Spleen (tissue), 11 donors: Measurements from ENCODE around the gene GLDC. TPM values are rescaled to one million over a fixed set of nuclear protein-coding genes. Genes with fewer than 3 reads are reported as not detected.

Source experiments
- DNase-seq: peaks from one replicate; pipeline ENCODE4 v3.0.0-alpha.2; 2020
- H3K27ac ChIP-seq, 8 donors: fragments of 200-600 bp; sonication (generic) in 7 of 8; 1 replicate in 4 of 8; 2 replicates in 4 of 8; pipeline versions ENCODE4 v1.5.0 to v1.8.0; 2016 to 2021; ENCODE audit warnings: inconsistent platforms in 4 of 8, mild to moderate bottlenecking in 4 of 8, moderate library complexity in 1 of 8
- H3K27me3 ChIP-seq, 7 donors: fragments of 200-600 bp; sonication (generic) in 6 of 7; replicated peaks in 1 of 7; 1 replicate in 4 of 7; 2 replicates in 3 of 7; pipeline versions ENCODE4 v1.5.0 to v1.8.0; 2016 to 2021; ENCODE audit warnings: inconsistent platforms in 3 of 7, mild to moderate bottlenecking in 1 of 7
- H3K36me3 ChIP-seq, 6 donors: fragments of 200-600 bp; sonication (generic) in 5 of 6; 1 replicate in 4 of 6; 2 replicates in 2 of 6; pipeline versions ENCODE4 v1.5.0 to v1.8.0; 2016 to 2021; ENCODE audit warnings: inconsistent platforms in 2 of 6
- H3K4me1 ChIP-seq, 6 donors: fragments of 200-600 bp; sonication (generic) in 5 of 6; 1 replicate in 3 of 6; 2 replicates in 3 of 6; pipeline versions ENCODE4 v1.5.0 to v1.8.0; 2016 to 2021; ENCODE audit warnings: inconsistent platforms in 3 of 6
- H3K4me3 ChIP-seq, 8 donors: fragments of 200-600 bp; sonication (generic) in 7 of 8; 1 replicate in 4 of 8; 2 replicates in 4 of 8; pipeline versions ENCODE4 v1.5.0 to v1.8.0; 2016 to 2021; ENCODE audit warnings: inconsistent platforms in 4 of 8, mild to moderate bottlenecking in 4 of 8, moderate library complexity in 2 of 8
- H3K9me3 ChIP-seq, 8 donors: fragments of 200-600 bp; sonication (generic) in 7 of 8; 1 replicate in 4 of 8; 2 replicates in 4 of 8; pipeline versions ENCODE4 v1.5.0 to v1.8.0; 2016 to 2021; ENCODE audit warnings: inconsistent platforms in 4 of 8
- CTCF ChIP-seq, 11 experiments: fragments of 200-600 bp in 7 of 11; fragments of 450-650 bp in 4 of 11; sonication (generic) in 4 of 11; IDR thresholded peaks in 8 of 11; conservative IDR thresholded peaks in 3 of 11; 1 replicate in 7 of 11; 2 replicates in 4 of 11; pipeline versions ENCODE4 v1.4.0 to v1.8.0; 2016 to 2021; ENCODE audit warnings: antibody characterized with exemption in 11 of 11, inconsistent platforms in 4 of 11, mild to moderate bottlenecking in 1 of 11
- POLR2A ChIP-seq, 3 donors: fragments of 450-650 bp; IDR thresholded peaks; one replicate each; pipeline ENCODE4 v1.5.1; 2017; ENCODE audit warnings: antibody characterized with exemption in 3 of 3, mild to moderate bottlenecking in 1 of 3
- POLR2AphosphoS5 ChIP-seq, 3 donors: sonication (generic); formaldehyde crosslinking; IDR thresholded peaks; one replicate each; pipeline ENCODE4 v1.5.1; 2017; ENCODE audit warnings: antibody characterized with exemption in 3 of 3
- WGBS, 5 donors: extraction: QIAGEN DNeasy Blood & Tissue Kit in 3 of 5; methylation state at CpG; one replicate each; pipeline versions ENCODE4 v1.1.5 to v1.1.7; 2013 to 2018; 5-methylcytosine and 5-hydroxymethylcytosine counted together
- intact Hi-C: fragments of 100-400 bp; cut with DNase I; formaldehyde crosslinking; loops from one replicate; pipeline ENCODE4 v1.15.0; 2023; ENCODE audit warnings: low total_unique reads
- polyA plus RNA-seq, 3 donors: library from polyadenylated mRNA; stranded (reverse); fragments of 200-250 nt; gene quantifications; one replicate each; pipeline ENCODE4 v1.2.1, GENCODE V29; 2013
- total RNA-seq, 7 donors: library from RNA; depleted of rRNA in 3 of 7; stranded (reverse); fragments of >200 nt in 3 of 7; fragmentation: NEBNext Ultra II Directional in 4 of 7; extraction: Animal tissue kit (Norgen Biotek cat#: 25700) in 4 of 7; gene quantifications; one replicate each; pipeline versions ENCODE4 v1.1.0 to v1.2.1, GENCODE V29; 2016 to 2021
- donor health status: healthy with polysubstance abuse.
- donor health status: DM: no; HTN: no; CAD: no; lungs with moderate emphysema.
- donor health status: DM: no; HTN: no; CAD: no.
- donor health status: Bipolar disorder and iron deficiency.
- donor health status: healthy.
- donor health status: DM: no; HTN: no; CAD: no.
- donor health status: DM: yes; HTN: yes; CAD: no.

The GLDC gene
- total and polyA plus RNA-seq, 10 donors = 0.17 to 8.7 (median 0.64) TPM

- Histone ChIP-seq H3K9me3 (no peaks in the 10 kb centered on the region), H3K36me3 (no peaks in the 10 kb centered on the region), H3K27me3 (no peaks in the 10 kb centered on the region), H3K4me1 (peaks cover 0 to 3% (median 0%) of the 10 kb centered on the region in 6 donors), H3K27ac (no peak overlapping the region), H3K4me3 (no peak overlapping the region)
- 43 to 59% (median 49%) methylated on average over 2 of the region's 2 CpGs for WGBS, 5 donors
- DNase-seq = no peak
- intact Hi-C loops = no loop called here
- TF ChIP-seq POLR2A (IDR thresholded peaks at IDR 0.05) = no peak
- no peak for TF ChIP-seq CTCF (IDR thresholded peaks at IDR 0.05 in 8 of 11, conservative IDR thresholded peaks at IDR 0.05 in 3 of 11)
- TF ChIP-seq POLR2AphosphoS5 (IDR thresholded peaks at IDR 0.05) = no peak
Measured at GRCh38 chr9:6590334-6590733, 55.2 kb downstream of the GLDC start.

DNA sequence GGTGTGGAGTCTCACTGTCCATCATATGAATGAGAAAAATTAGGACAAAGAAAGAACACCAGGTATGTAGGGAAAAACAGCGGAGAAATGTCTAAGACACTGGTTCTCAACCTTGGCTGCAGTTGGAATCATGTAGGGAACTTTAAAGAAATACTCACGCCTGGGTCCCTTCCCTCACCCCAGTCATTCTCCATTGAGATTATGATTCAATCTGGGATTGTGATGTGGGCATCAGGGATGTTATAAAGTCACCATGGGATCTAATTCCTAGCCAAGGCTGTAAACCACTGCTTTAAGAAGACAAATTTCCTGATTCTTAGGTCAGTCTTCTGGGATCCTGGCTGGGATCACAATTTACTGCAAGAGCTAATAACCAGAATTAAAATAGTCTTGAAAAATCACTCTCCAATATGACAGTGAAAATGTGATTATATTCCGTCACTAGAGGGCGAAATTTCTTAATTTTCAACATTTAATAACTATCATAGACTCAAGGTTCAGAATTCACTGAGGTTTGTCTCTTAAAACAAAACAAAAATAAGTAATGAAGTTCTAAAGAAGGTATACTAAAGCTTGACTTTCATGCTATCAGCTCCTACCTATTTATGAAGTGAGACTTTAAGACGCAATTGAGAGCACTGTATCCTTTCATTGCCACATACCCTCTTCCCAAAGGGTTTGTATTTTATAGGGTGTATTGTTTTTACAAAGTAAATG lies 60.5 kb downstream of the GLDC start:
- no peak for TF ChIP-seq POLR2AphosphoS5 (IDR thresholded peaks at IDR 0.05)
- peak in 9 of 11 experiments; percentile 20 to 60 (median 50) for TF ChIP-seq CTCF (IDR thresholded peaks at IDR 0.05 in 8 of 11, conservative IDR thresholded peaks at IDR 0.05 in 3 of 11)
- WGBS, 5 donors = 52 to 58% (median 57%) methylated on average over 5 of the region's 5 CpGs
- H3K36me3 ChIP-seq = no peaks in the 10 kb centered on the region
- no peaks in the 10 kb centered on the region for H3K27me3 ChIP-seq
- intact Hi-C loops = loop anchor here (10.0 kb wide), 1 partner anchor 80 kb away; no protein-coding TSS in a partner anchor
- DNase-seq = no peak
- peaks cover 0 to 28% (median 4%) of the 10 kb centered on the region in 6 donors for H3K4me1 ChIP-seq
- H3K9me3 ChIP-seq = no peaks in the 10 kb centered on the region
- H3K4me3 ChIP-seq = no peak overlapping the region
- H3K27ac ChIP-seq = no peak overlapping the region

GRCh38 chr9:6581253-6581652 lies 64.3 kb downstream of the GLDC start:
- H3K4me3 ChIP-seq = no peak overlapping the region
- H3K27me3 ChIP-seq = no peaks in the 10 kb centered on the region
- 64 to 69% (median 66%) methylated on average over 3 of the region's 3 CpGs for WGBS, 5 donors
- no peak for DNase-seq
- no peaks in the 10 kb centered on the region for H3K9me3 ChIP-seq
- no peak overlapping the region for H3K27ac ChIP-seq
- peaks cover 0 to 36% (median 4%) of the 10 kb centered on the region in 6 donors for H3K4me1 ChIP-seq
- no peak for TF ChIP-seq CTCF (IDR thresholded peaks at IDR 0.05 in 8 of 11, conservative IDR thresholded peaks at IDR 0.05 in 3 of 11)
- TF ChIP-seq POLR2AphosphoS5 (IDR thresholded peaks at IDR 0.05) = no peak
- TF ChIP-seq POLR2A (IDR thresholded peaks at IDR 0.05) = no peak
- intact Hi-C loops = loop anchor here (10.0 kb wide), 1 partner anchor 84 kb away; no protein-coding TSS in a partner anchor
- no peaks in the 10 kb centered on the region for H3K36me3 ChIP-seq

DNA sequence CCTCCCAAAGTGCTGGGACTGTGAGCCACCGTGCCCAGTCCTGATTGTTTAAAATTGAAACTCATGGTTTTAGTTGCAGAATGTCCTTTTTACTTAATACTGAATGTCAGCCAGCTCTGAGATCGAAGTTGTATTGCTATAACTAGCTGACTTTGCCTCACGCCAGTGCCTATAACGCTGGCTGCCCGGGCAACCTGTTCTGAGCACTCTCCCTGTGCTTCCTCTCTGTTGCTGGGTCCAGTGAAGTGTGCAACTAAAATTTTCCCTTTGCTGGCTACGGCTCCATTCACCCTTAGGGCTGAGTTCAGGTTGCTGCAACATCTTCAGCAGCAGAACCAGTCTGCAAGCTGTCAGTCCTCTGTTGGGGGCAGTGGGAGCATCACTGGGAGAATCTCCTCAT lies 65.9 kb downstream of the GLDC start:
- Histone ChIP-seq H3K27ac (no peak overlapping the region), H3K27me3 (peaks cover 0 to 3% (median 0%) of the 10 kb centered on the region in 7 donors), H3K9me3 (no peaks in the 10 kb centered on the region), H3K36me3 (no peaks in the 10 kb centered on the region), H3K4me3 (no peak overlapping the region), H3K4me1 (peaks cover 0 to 51% (median 9%) of the 10 kb centered on the region in 6 donors)
- no peak for DNase-seq
- no peak for TF ChIP-seq CTCF (IDR thresholded peaks at IDR 0.05 in 8 of 11, conservative IDR thresholded peaks at IDR 0.05 in 3 of 11)
- no peak for TF ChIP-seq POLR2A (IDR thresholded peaks at IDR 0.05)
- no peak for TF ChIP-seq POLR2AphosphoS5 (IDR thresholded peaks at IDR 0.05)
- intact Hi-C loops = loop anchor here (10.0 kb wide), 1 partner anchor 85 kb away; no protein-coding TSS in a partner anchor
- 71 to 84% (median 80%) methylated on average over 6 of the region's 6 CpGs for WGBS, 5 donors
